GM23338 (cell line): ENCODE measurements around the gene TFDP1. TPM values are rescaled to one million over a fixed set of nuclear protein-coding genes. Genes with fewer than 3 reads are reported as not detected.

Source experiments
- ATAC-seq: fragments of 200-7000 bp; cut with Tn5 transposase; 3 replicates; pipeline ENCODE4 v1.9.1; 2020
- DNase-seq: peaks from one replicate; pipeline ENCODE4 v3.0.0-alpha.2; 2015; ENCODE audit warnings: low spot score
- H2AFZ ChIP-seq: fragments of 200-600 bp; sonication (generic); 2 replicates; pipeline ENCODE4 v1.8.0; 2016; ENCODE audit warnings: antibody characterized with exemption, mild to moderate bottlenecking, moderate library complexity
- H3F3A ChIP-seq: fragments of 200-600 bp; sonication (generic); replicated peaks from 2 replicates; pipeline ENCODE4 v1.8.0; 2017; ENCODE audit warnings: antibody characterized with exemption, mixed run types, low read depth
- H3K27ac ChIP-seq: fragments of 200-600 bp; sonication (generic); 2 replicates; pipeline ENCODE4 v1.6.1; 2016; ENCODE audit warnings: low read depth
- H3K27me3 ChIP-seq: fragments of 200-600 bp; sonication (generic); 2 replicates; pipeline ENCODE4 v1.8.0; 2016; ENCODE audit warnings: mild to moderate bottlenecking, mixed run types, moderate library complexity; ENCODE audit not compliant: insufficient read depth
- H3K36me3 ChIP-seq: fragments of 200-600 bp; sonication (generic); 2 replicates; pipeline ENCODE4 v1.8.0; 2016; ENCODE audit warnings: mild to moderate bottlenecking; ENCODE audit not compliant: insufficient read depth
- H3K4me1 ChIP-seq: fragments of 200-600 bp; sonication (generic); 2 replicates; pipeline ENCODE4 v1.8.0; 2016; ENCODE audit warnings: mild to moderate bottlenecking, moderate library complexity; ENCODE audit not compliant: insufficient read depth
- H3K4me2 ChIP-seq: fragments of 200-600 bp; sonication (generic); 2 replicates; pipeline ENCODE4 v1.7.1; 2017; ENCODE audit warnings: mixed run types
- H3K4me3 ChIP-seq: fragments of 200-600 bp; sonication (generic); 2 replicates; pipeline ENCODE4 v1.6.1; 2016; ENCODE audit warnings: mixed run types
- H3K79me2 ChIP-seq: fragments of 200-600 bp; sonication (generic); replicated peaks from 2 replicates; pipeline ENCODE4 v1.8.0; 2017; ENCODE audit warnings: mild to moderate bottlenecking; ENCODE audit not compliant: insufficient read depth
- H3K9me2 ChIP-seq: fragments of 200-600 bp; sonication (generic); 2 replicates; pipeline ENCODE4 v1.8.0; 2017; ENCODE audit not compliant: insufficient read depth
- H4K20me1 ChIP-seq: fragments of 200-600 bp; sonication (generic); replicated peaks from 2 replicates; pipeline ENCODE4 v1.8.0; 2017; ENCODE audit warnings: mild to moderate bottlenecking; ENCODE audit not compliant: insufficient read depth
- H3K27ac Mint-ChIP-seq: 2 replicates; pipeline ENCODE4 v1.8.0; 2020; ENCODE audit warnings: inconsistent platforms, mild to moderate bottlenecking, moderate library complexity, mixed read lengths
- H3K27me3 Mint-ChIP-seq: 3 replicates; pipeline ENCODE4 v1.8.0; 2022; ENCODE audit warnings: low read depth, mild to moderate bottlenecking, moderate library complexity, mixed read lengths, inconsistent platforms; ENCODE audit not compliant: insufficient read depth, poor library complexity
- H3K36me3 Mint-ChIP-seq: 3 replicates; pipeline ENCODE4 v1.8.0; 2021; ENCODE audit warnings: low read depth, mild to moderate bottlenecking, inconsistent platforms, moderate library complexity, mixed read lengths
- H3K4me1 Mint-ChIP-seq: 3 replicates; pipeline ENCODE4 v1.8.0; 2020; ENCODE audit warnings: mild to moderate bottlenecking, inconsistent platforms, mixed read lengths
- H3K4me3 Mint-ChIP-seq: 3 replicates; pipeline ENCODE4 v1.8.0; 2021; ENCODE audit warnings: moderate library complexity, mild to moderate bottlenecking, inconsistent platforms, mixed read lengths
- H3K9me3 Mint-ChIP-seq: 3 replicates; pipeline ENCODE4 v1.8.0; 2020; ENCODE audit warnings: moderate library complexity, mild to moderate bottlenecking, inconsistent platforms, mixed read lengths
- CREB1 ChIP-seq: fragments of 250-450 bp; sonication (Bioruptor Pico); IDR thresholded peaks from 2 replicates; pipeline ENCODE4 v1.5.0; 2020; ENCODE audit warnings: low read depth, mild to moderate bottlenecking, moderate library complexity
- CTCF ChIP-seq, 2 experiments: fragments of 200-600 bp in 1 of 2; sonication (generic) in 1 of 2; conservative IDR thresholded peaks; 2 replicates each; pipeline versions ENCODE4 v1.5.1 to v1.6.1; 2016 to 2017; ENCODE audit warnings: antibody characterized with exemption in 2 of 2, low read depth in 2 of 2, mild to moderate bottlenecking in 2 of 2, moderate library complexity in 1 of 2
- EZH2 ChIP-seq: fragments of 200-600 bp; sonication (generic); IDR thresholded peaks from one replicate; pipeline ENCODE4 v1.8.0; 2017; ENCODE audit warnings: antibody characterized with exemption, mild to moderate bottlenecking, low read depth; ENCODE audit not compliant: unreplicated experiment
- EZH2phosphoT487 ChIP-seq: fragments of 200-600 bp; sonication (generic); IDR thresholded peaks from one replicate; pipeline ENCODE4 v1.8.1; 2018; ENCODE audit warnings: antibody characterized with exemption; ENCODE audit not compliant: unreplicated experiment
- JUNB ChIP-seq: IDR thresholded peaks from one replicate; pipeline ENCODE4 v1.6.1; 2016; ENCODE audit warnings: antibody characterized with exemption; ENCODE audit not compliant: unreplicated experiment
- POLR2AphosphoS5 ChIP-seq: IDR thresholded peaks from 2 replicates; pipeline ENCODE4 v1.6.1; 2016; ENCODE audit warnings: antibody characterized with exemption, low read depth
- STAT1 ChIP-seq: IDR thresholded peaks from one replicate; pipeline ENCODE4 v1.6.1; 2016; ENCODE audit warnings: antibody characterized with exemption; ENCODE audit not compliant: unreplicated experiment
- ZNF114 ChIP-seq: fragments of 250-450 bp; sonication (Bioruptor Pico); IDR thresholded peaks from 2 replicates; pipeline ENCODE4 v1.5.0; 2020; ENCODE audit warnings: mild to moderate bottlenecking, moderate library complexity
- ZNF331 ChIP-seq: fragments of 250-450 bp; sonication (Bioruptor Pico); IDR thresholded peaks from 2 replicates; pipeline ENCODE4 v1.5.0; 2020; ENCODE audit warnings: low read depth, mild to moderate bottlenecking, moderate library complexity
- ZNF462 ChIP-seq: fragments of 250-450 bp; sonication (Bioruptor Pico); IDR thresholded peaks from 2 replicates; pipeline ENCODE4 v1.5.0; 2020; ENCODE audit warnings: mild to moderate bottlenecking, moderate library complexity
- polyA plus RNA-seq: library from polyadenylated mRNA; unstranded; fragments of >200 nt; fragmentation: Nextera tagmentation; extraction: Ambion mirVana; gene quantifications from 2 replicates; pipeline ENCODE4 v1.2.1, GENCODE V29; 2016
- total RNA-seq: library from RNA; depleted of rRNA; stranded (reverse); fragments of >200 nt; shearing (Covaris generic); gene quantifications from 2 replicates; pipeline ENCODE4 v1.2.3, GENCODE V29; 2014

The TFDP1 gene
- total and polyA plus RNA-seq, 2 experiments from 2014 or later = 42.9 to 80.0 TPM

GRCh38 chr13:113579686-113580085, 4.9 kb upstream of the TFDP1 start (continued):
- TF ChIP-seq CTCF (conservative IDR thresholded peaks at IDR 0.05; ENCODE audit: low read depth in 2 of 2) = no peak
- TF ChIP-seq JUNB = no peak
- no peak for TF ChIP-seq EZH2
- no peak for TF ChIP-seq EZH2phosphoT487
- no peak for TF ChIP-seq CREB1
- no peak for TF ChIP-seq ZNF331
- no peak for TF ChIP-seq ZNF114
- no peak for TF ChIP-seq POLR2AphosphoS5

- 0 out of 2 replicates have a peak, but pooled peaks cover 7% of the 10 kb centered on the region for H3K4me1 ChIP-seq
- H3K27me3 Mint-ChIP-seq = peaks cover 17% of the 10 kb centered on the region
These were observed 2.7 kb upstream of the TFDP1 start for GRCh38 chr13:113581871-113582270.

GRCh38 chr13:113582841-113583631, 1.5 kb upstream of the TFDP1 start:
- no peak overlapping the region for H3K27ac ChIP-seq
- peaks cover 26% of the 10 kb centered on the region for H3K36me3 Mint-ChIP-seq
- DNase-seq = no peak
- no peak for TF ChIP-seq JUNB
- TF ChIP-seq CREB1 = no peak
- no peak for TF ChIP-seq POLR2AphosphoS5
- no peak for TF ChIP-seq ZNF462 (CRISPR knock-in tag)
- TF ChIP-seq EZH2 = no peak
- no peak for TF ChIP-seq EZH2phosphoT487

More at GRCh38 chr13:113581871-113582270, 2.7 kb upstream of the TFDP1 start:
- H3K27me3 ChIP-seq = no peaks in the 10 kb centered on the region
- DNase-seq (no peak), ATAC-seq (no peak)
- H3K4me3 ChIP-seq = no peak overlapping the region
- H3K4me2 ChIP-seq = no peak overlapping the region
- Mint-ChIP-seq H3K27ac (no peak overlapping the region), H3K9me3 (peaks cover 4% of the 10 kb centered on the region; the same call in 2 of the 3 replicates), H3K4me1 (peaks cover 14% of the 10 kb centered on the region), H3K4me3 (no peak overlapping the region), H3K36me3 (peaks cover 15% of the 10 kb centered on the region)
- no peak for TF ChIP-seq STAT1
- peaks cover 7% of the 10 kb centered on the region; the same call in 1 of the 2 replicates for H4K20me1 ChIP-seq
- H3K36me3 ChIP-seq = no peaks in the 10 kb centered on the region
- H3K27ac ChIP-seq = 0 out of 2 replicates have a peak overlapping the region, but pooled peaks have one; percentile 32
- H2AFZ ChIP-seq = no peak overlapping the region
- H3K79me2 ChIP-seq = peaks cover 15% of the 10 kb centered on the region
- peaks cover 13% of the 10 kb centered on the region; the same call in 1 of the 2 replicates for H3F3A ChIP-seq
- no peaks in the 10 kb centered on the region for H3K9me2 ChIP-seq

More at GRCh38 chr13:113582841-113583631, 1.5 kb upstream of the TFDP1 start:
- Mint-ChIP-seq H3K27me3 (peaks cover 17% of the 10 kb centered on the region), H3K27ac (peak overlapping the region; percentile 68; the same call in 1 of the 2 replicates), H3K4me1 (peaks cover 17% of the 10 kb centered on the region), H3K9me3 (peaks cover 4% of the 10 kb centered on the region; the same call in 2 of the 3 replicates), H3K4me3 (peak overlapping the region; percentile 57; the same call in 2 of the 3 replicates)
- H3K4me1 ChIP-seq = 0 out of 2 replicates have a peak, but pooled peaks cover 7% of the 10 kb centered on the region
- H3K36me3 ChIP-seq = no peaks in the 10 kb centered on the region
- H3K27me3 ChIP-seq = no peaks in the 10 kb centered on the region
- H2AFZ ChIP-seq = no peak overlapping the region
- H3F3A ChIP-seq = peaks cover 13% of the 10 kb centered on the region; the same call in 1 of the 2 replicates
- no peak for ATAC-seq
- no peak overlapping the region for H3K4me3 ChIP-seq
- no peaks in the 10 kb centered on the region for H3K9me2 ChIP-seq
- H3K79me2 ChIP-seq = peaks cover 26% of the 10 kb centered on the region
- H4K20me1 ChIP-seq = peaks cover 7% of the 10 kb centered on the region; the same call in 1 of the 2 replicates
- no peak overlapping the region for H3K4me2 ChIP-seq
